HG03066 (cell line): ENCODE measurements around the gene PPM1N.

ENCODE experiments used
- ATAC-seq: cut with Tn5 transposase; IDR thresholded peaks from one replicate; pipeline ENCODE4 v1.9.1; 2021; ENCODE audit warnings: low read depth; ENCODE audit not compliant: unreplicated experiment

Gene PPM1N

DNA sequence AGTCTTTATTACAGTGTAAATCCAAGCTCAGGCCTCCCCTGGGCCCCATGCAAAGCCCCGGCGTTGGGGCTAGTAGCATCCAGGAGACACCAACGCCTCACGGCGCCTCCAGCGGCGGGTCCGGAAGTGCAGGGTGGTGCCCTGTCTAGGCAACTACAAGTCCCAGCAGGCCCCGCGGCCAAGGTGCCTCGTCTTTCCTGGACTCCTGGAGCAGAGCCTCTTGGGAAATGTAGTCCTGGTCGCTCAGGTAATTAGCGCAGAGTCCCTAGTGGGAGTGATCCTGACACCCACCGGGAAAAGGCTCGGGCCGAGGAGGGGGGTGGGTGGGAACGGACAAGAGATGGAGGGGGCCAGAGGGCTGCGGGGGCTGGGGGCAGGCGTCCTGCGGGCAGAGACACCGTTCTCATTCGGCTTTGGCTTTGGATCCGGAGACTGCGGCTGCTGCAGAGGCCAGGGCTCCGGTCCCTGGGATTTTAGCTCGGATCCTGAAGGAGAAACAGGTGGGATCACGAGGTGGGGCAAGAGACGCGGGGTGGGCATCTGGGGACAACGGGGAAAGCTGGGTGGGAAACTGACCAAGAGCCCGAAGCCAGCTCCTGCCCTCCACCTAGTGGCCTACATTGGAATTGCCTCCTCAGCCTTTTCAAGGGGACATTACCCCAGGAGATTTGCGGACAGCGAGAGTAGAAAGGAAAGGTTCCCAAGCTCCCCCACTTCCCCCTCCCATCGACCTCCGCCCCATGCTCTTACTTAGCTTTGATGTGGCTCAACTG lies 12.8 kb upstream of the PPM1N start:
- ATAC-seq, result peak; percentile 91

DNA sequence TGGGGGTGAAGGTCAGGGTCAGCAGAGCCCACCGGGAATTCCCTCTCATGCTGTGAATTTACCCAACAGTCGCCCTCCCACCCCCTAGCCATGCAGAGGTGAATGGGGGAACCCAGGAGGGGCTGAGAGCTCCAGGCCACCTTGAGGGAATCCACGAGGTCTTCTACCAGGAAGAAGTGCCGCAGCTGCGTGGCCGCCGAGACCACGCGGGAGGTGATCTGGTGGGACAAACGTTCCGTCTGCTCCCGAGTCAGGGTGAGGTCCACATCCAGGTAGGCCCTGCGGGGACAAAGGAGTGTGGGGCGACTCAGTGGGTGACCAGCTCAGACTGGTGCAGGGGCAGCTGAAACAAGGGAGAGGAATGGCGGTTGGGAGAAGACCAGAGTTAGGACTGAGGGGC lies 9.5 kb upstream of the PPM1N start:
- no peak for ATAC-seq

DNA sequence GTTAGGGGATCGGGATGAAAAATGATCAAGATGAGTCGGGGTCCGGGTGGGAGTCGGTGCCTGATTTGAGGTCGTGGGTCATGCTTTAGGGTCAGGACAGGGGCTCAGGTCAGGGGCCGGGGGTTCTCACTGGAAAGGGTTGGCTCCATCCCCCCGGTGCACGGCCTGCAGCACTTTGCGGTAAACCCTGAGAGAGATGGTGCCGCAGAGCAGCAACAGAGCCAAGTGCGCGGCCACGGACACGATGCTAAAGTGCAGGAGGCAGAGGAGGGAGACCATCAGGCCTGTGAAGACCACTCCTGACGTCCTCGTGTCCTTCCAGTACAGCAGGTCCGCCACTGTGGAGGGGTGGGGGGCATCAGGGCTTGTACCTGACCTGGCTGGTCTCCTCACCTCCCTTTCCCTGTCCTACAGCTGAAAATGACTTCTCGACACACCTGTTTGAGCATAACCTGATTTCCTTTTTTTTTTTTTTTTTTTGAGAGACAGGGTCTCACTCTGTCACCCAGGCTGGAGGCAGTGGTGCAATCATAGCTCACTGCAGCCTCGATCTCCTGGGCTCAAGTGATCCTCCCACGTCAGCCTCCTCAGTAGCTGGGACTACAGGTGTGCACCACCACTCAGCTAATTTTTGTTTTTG lies 8.9 kb upstream of the PPM1N start:
- ATAC-seq, result no peak

DNA sequence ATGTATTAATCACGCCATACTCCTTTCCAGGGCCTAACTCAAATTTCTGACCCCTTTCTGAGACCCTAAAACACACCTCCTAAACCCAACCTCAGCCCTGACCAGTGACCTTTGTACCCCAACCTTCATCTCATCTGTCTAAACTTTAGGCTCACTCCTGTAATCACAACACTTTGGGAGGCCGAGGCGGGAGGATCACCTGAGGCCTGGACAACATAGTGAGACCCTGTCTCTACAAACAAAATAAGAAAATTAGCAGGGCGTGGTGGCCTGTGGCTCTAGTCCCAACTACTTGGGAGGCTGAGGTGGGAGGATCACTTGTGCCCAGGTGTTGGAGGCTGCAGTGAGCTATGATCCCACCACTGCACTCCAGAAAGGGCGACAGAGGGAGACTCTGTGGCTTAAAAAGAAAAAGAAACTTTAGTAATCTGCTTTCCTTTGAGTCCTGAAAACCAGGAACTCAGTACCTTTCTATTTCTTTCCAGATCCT lies 6.1 kb upstream of the PPM1N start:
- no peak for ATAC-seq

DNA sequence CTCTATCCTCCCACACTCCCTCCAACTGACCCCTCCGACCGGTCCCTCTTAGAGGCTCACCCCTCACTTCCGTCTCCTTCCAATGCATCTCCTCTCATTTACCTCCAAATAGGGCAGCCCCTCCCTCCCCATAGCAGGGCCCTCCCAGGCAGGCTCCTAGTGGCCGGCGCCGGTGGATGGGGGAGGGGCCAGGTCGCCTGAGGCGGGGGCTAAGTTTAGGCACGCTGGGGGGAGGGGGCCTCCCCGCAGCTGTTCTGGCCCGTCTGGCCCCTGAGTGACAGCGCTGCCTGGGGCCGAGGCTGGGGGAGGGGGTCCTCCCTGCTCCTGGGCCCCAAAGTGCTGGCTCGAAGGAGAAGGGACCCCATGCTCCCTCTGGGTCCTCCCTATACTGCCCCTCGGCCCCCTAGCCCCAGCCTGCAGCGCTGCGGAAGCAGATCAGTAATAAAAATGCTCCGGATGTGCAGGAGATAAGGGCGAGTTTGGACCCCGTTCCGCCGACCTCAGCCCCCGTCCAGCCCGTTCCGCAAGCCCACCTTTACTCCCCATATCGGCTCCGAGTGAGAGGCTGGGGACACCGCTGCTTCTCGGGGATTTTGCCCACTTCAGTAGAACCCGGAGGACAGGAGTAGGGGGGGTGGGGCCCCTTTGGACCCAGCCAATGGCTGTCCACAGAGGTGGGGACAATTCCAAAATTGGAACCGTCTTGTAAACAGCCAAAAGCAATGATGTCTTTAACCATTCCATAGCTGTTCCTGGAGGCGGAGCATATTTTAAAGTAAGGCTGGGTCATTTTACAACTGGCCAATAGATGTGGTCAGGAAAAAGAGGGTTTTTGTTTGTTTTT lies 5.4 kb upstream of the PPM1N start:
- ATAC-seq, result no peak

DNA sequence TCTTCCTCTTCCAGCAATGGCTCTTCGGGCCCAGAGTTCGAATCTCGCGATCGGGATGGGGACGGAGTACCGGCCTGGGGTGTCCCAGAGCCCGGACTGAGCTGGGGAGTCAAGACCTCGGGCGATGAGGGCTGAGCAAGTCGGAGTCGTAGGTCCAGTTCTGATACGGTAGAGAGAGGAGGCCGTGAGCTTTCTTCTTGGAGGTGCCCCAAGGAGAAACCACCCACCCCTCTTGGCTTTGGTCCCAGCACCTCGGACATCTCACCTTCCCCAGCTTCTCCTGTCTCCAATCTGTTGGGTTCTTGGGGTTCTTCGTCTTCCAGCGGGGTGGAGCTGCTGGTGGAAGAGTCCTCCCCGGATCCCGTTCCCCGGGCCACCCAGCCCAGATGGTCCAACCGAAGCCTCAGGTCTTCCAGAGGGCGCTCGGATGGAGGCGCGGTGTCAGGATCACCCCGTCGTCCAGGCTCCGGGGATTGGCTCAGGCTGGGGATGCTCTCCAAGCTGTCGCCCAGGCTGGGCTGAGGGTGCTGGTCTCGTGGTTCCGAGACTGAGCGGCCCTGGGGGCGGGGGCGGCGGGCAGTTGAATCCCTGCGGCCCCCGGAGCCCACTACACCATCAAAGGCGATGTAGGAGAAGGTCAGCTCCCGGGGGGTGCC lies 3.9 kb upstream of the PPM1N start:
- no peak for ATAC-seq

DNA sequence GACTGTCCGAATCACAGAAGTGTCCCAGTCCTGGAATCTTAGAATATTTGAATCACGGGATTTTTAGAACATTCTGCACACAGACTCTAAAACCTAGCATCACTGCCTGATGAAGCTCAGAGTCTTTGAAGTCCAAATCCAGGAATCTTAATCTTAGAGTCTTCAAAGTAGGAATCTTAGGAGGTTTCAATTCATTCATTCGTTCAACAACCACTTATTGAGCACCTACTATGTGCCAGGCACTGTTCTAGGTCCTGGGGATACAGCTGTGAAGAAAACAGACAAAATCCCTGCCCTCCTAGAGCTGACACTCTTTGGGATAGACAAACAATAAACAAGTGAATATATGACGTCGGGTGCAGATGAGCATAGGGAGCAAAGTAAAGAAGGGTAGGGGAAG lies 3.1 kb upstream of the PPM1N start:
- no peak for ATAC-seq

DNA sequence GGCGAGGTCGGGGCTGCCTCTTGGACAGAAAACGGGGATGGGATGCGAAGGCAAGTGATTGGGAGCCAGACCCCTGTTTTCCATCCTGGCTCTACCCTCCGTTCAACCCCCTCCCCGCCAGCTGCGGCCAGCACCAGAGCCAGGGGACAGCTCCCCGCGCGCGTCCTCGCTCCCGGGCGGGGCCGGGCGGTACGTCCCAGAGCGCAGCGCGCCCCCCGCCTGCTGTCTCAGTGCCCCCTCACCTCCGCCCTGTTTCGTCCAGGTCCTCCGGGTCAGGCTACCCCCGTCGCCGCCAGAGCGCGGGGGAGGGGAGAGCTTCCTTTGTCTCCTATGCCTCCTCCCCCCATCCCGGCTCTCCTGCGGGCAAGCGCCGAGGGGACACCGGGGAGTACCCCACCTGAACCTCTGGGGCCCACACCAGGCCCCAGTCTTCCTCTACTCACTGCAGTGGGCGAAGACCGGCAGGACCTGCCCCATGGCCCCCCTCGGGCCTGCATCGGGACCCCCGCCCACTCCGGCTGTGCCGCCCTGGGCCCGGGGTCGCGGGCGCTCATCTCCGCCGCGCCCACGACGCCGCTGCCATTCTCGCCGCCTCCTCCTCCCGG lies 1.8 kb upstream of the PPM1N start:
- peak; percentile 17 for ATAC-seq

DNA sequence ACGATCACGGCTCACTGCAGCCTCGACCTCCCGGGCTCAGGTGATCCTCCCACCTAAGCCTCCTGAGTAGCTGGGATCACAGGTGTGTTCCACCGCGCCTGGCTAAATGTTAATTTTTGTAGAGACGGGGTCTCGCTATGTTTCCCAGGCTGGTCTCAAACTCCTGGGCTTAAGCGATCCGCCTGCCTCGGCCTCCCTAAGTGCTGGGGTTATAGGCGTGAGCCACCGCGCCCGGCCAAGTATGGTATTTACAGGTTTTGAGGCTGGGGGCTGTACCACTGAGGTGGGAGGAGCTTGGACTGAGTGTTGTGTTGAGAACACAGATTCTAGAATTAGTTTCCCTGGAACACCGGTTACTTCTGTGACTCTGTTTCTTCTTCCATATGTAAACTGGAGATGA lies 452 bp upstream of the PPM1N start:
- ATAC-seq, result no peak

DNA sequence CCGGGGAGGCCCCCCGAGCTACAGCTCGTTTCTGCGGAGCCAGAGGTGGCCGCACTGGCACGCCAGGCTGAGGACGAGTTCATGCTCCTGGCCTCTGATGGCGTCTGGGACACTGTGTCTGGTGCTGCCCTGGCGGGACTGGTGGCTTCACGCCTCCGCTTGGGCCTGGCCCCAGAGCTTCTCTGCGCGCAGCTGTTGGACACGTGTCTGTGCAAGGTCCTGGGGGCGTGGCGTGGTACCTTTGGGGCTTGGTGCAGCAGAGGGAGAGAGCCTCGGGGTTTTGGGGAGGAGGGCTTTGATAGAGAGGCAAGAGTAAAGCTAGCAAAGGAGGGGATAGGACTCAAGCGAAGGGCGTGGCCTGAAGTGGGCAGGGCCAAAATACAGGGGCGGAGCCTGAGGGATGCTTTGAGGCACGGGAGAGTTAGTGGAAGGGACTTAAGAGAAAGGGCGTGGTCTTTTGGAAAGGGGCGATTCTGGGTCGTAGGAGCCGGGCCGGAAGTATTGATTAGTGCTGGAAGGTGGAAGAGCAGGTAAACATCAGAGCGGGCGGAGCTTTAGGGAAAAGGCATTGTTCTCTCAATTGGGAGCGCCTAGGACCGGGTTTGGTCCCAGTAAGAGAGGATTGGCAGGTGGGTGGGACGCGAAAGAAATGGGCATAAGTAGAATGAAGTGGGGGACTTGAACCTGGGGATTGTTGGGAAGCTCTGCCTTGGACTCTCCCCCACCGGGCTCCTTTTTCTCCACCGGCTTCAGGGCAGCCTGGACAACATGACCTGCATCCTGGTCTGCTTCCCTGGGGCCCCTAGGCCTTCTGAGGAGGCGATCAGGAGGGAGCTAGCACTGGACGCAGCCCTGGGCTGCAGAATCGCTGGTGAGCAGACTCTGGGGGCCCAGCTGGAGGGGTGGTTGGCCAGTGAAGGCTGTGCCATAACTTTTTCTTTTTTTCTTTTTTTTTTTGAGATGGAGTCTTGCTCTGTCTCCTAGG lies 1.2 kb downstream of the PPM1N start:
- ATAC-seq, result no peak

DNA sequence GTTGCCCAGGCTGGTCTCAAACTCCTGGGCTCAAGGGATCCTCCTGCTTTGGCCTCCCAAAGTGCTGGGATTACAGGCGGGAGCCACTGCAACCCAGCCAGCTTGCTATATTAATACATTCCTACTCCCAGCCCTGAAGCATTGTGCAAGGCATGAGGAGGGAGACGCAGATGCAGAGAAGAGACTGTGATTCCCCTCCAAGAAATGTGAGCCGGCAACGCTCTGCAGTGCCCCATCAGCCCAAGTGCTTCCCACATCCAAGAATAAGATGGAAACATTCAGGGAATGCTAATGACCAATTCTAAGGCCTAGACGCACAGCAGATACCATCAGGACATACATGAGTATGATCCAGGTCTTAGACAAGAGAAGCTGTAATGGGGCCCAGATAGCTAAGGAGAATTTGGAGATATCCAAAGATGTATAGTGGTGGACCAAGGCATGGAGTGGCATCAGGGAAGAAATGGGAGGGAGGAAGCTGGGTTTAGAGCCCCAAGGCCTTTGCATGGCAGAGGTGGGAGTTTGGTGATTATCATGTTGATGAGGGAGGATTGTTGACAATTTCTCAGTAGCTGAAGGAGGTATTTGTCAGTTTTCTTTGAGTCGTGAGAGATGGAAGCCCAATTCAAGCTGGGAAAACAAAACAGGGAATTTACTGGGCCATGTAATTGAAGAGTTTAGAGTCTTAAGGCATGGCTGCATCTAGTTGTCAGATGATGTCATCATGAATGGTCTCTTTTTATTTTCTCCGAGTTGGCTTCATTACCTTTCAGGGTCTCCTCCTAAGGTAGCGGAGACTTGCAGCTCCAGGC lies 2.9 kb downstream of the PPM1N start:
- no peak for ATAC-seq

DNA sequence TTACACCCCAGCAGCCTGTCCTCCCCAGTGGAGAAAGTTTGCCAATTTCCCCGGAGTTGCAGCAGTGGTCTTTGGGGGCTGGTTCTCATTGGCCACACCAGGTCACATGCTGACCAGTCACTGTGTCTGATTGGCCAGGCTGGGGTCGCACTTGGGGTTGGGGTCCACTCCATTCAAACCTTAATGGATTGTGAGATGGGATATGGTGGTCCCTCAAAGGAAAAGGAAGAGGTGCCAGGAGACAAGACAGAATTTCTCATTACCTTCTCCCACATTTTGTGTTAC lies 3.4 kb downstream of the PPM1N start:
- no peak for ATAC-seq

DNA sequence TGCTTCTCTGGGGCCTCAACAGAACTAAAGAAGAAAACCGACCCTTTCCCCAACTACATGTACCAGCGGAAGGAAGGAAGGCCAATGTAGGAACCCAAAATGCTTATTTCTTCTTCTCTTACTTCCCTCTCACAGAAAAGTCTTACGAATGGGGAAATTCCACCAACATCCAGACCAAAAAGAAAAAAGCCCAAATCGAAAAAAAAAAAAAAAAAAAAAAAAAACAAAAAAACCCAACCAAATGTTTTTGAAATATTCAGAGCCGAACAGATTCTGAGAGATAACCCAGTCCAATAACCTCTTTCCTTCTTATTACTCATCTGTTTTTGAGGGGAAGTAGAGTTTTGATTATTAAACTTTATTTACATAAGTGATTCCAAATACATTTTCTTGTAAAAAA lies 3.9 kb downstream of the PPM1N start:
- no peak for ATAC-seq

DNA sequence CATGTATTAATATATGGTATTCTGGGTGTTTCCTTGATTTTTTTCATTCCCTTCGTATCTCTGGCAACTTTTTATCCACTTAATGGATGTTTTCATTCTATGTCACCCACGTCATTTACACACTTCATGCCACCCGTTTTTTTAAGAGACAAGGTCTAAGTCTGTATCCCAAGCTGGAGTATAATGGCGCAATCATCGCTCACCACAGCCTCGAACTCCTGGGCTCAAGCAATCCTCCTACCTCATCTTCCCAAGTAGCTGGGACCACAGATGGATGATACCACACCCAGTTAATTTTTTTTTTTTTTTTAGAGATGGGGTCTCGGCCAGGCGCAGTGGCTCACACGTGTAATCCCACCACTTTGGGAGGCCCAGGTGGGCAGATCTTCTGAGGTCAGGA lies 5.7 kb downstream of the PPM1N start:
- ATAC-seq, result no peak

DNA sequence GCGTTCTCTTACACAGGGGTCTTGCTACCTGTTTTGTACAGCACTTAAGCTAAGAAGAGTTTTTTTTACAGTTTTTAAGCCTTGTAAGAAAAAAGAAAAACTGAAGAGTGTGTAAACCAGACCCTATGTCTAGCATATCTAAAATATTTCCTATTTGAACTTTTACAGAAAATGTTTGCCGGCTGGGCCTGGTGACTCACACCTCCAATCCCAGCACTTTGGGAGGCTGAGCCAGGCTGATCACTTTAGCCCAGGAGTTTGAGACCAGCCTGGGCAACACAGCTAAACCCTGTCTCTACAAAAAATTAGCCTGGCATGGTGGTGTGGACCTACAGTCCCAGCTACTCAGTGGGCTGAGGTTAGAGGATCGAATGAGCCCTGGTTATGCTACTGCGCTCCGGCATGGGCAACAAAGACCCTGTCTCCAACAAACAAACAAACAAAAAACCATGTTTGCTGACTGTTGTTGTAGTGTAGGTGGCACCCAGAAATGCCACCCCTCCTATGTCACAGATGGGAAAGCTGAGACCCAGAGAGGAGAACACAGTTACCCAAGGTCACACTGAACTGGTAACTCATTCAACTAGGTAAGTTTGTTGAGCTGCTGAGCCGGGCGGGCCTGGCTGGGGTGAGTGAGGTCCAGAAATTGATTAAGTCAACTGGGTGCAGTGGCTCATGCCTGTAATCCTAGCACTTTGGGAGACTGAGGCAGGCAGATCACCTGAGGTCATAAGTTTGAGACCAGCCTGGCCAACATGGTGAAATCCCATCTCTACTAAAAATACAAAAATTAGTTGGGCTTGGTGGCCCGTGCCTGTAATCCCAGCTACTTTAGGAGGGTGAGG lies 7.1 kb downstream of the PPM1N start:
- ATAC-seq, result no peak

DNA sequence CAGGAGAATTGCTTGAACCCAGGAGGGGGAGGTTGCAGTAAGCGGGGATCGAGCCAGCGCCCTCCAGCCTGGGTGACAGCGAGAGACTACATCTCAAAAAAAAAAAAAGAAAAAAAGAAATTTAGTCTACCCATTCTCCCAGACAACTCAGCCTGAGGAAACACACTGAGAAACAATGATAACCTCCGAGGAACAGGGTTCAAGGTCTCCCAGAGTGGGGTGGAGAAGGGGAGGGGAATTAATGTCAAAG lies 7.7 kb downstream of the PPM1N start:
- ATAC-seq, result no peak

DNA sequence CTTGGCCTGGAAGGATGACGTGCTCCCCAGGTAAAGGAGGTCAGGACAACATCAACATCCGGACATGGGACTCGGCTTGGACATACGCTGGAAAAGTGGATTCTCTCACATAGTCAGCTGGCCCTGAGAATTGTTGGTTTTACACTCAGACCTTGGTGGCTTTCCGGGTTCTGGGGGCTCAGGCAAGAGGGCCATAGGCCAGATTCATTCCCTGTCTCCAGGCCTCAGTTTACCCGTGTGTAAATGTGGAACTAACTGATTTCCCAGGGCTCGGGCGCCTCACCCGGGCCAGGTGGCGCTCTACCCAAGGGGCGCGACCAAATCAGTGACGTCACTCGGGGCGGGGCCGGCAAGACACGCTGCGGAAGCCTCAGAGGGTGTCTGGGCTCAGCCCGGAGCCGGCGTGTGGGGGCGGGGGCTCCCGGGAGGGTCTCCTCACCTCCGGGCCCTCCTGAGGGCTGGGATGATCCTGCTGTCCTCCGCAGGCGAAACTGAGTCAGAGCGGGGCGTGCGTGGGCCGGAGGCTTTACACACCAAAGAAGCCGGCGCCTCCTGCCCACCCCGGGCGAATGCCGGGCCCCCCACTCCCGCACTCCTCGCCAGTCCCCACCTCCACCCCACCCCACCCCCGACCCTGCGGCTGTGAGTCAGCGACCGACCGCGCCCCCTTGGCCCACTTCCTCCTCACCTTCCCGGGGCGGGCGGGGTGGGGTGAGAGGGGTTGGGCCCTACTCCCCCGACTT lies 8.2 kb downstream of the PPM1N start:
- peak; percentile 49 for ATAC-seq
